ENCODE results near the gene TRAF7.
A peak's percentile ranks its signal among the peaks of the same experiment; 100 is the strongest.

Gene TRAF7

DNA sequence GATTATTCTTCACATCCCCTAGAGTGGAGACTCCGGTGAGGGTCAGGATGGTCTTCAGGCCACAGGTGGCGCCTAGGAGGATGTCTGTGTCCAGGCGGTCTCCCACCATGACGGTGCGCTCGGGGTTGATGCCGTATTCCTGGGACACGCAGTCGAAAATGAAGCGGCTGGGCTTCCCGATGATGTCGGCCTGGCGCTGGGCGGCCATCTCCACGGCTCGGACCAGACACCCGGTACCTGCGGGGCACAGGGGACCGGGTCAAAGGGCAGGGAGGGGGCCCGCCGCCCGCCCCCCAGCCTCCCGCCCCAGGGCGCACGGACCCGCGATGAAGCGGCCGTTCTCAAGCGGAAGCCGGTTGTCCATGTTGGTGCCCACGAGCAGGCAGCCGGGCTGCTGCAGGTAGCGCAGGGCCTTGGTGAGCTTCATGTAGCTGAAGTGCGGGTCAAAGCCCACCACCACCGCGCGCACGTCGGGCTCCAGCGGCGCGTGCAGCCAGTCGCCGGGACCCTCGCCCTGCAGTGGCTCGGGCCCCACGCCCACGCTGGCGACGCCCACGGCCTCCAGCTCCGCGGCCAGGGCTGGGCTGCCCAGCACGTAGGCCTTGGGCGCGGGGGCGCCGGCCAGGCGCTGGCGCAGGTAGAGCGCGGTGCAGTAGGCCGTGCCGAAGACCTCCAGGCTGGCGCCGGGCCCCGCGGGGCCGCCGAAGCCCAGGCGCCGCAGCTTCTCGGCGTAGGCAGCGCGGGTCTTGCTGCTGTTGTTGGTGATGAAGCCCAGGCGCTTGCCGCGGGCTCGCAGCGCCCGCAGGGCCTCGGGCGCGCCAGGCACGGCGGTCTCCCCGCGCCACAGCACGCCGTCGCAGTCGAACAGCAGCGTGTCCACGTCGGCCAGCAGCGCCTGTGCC lies 58.5 kb downstream of the TRAF7 start:
- Histone ChIP-seq H3K27ac (ENCODE audit: low read length) (no peak overlapping the region), H3F3A (ENCODE audit: insufficient read depth, low read length) (no peaks in the 10 kb centered on the region; the same call in 1 of the 2 replicates), H3K4me2 (ENCODE audit: low read depth, low read length) (peak overlapping the region; percentile 95), H3K79me2 (ENCODE audit: low read length) (peaks cover 17% of the 10 kb centered on the region), H3K36me3 (replicated peaks; ENCODE audit: insufficient read depth, low read length) (no peaks in the 10 kb centered on the region), H3K4me1 (ENCODE audit: low read length) (peaks cover 7% of the 10 kb centered on the region), H4K20me1 (ENCODE audit: insufficient read depth, low read length) (no peaks in the 10 kb centered on the region), H3K9ac (ENCODE audit: low read length) (peak overlapping the region; percentile 68), H2AFZ (ENCODE audit: low read length) (no peak overlapping the region), H3K9me2 (replicated peaks; ENCODE audit: insufficient read depth, low read length) (no peaks in the 10 kb centered on the region), H3K27me3 (replicated peaks; ENCODE audit: insufficient read depth, low read length) (no peaks in the 10 kb centered on the region), H3K4me3 (ENCODE audit: low read length) (peak overlapping the region; percentile 73), H3K9me3 (replicated peaks; ENCODE audit: insufficient read depth, low read length) (no peaks in the 10 kb centered on the region)
- TF ChIP-seq EZH2 (optimal IDR thresholded peaks at IDR 0.05; ENCODE audit: low read depth, low read length): no peak
- TF ChIP-seq, protein P1, sequence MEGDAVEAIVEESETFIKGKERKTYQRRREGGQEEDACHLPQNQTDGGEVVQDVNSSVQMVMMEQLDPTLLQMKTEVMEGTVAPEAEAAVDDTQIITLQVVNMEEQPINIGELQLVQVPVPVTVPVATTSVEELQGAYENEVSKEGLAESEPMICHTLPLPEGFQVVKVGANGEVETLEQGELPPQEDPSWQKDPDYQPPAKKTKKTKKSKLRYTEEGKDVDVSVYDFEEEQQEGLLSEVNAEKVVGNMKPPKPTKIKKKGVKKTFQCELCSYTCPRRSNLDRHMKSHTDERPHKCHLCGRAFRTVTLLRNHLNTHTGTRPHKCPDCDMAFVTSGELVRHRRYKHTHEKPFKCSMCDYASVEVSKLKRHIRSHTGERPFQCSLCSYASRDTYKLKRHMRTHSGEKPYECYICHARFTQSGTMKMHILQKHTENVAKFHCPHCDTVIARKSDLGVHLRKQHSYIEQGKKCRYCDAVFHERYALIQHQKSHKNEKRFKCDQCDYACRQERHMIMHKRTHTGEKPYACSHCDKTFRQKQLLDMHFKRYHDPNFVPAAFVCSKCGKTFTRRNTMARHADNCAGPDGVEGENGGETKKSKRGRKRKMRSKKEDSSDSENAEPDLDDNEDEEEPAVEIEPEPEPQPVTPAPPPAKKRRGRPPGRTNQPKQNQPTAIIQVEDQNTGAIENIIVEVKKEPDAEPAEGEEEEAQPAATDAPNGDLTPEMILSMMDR (IDR thresholded peaks at IDR 0.05; ENCODE audit: low read length): no peak
- TF ChIP-seq EZH2phosphoT487 (IDR thresholded peaks at IDR 0.05; ENCODE audit: low read length): no peak
- no peak for DNase-seq

- peaks cover 7% of the 10 kb centered on the region for H3K4me1 ChIP-seq (ENCODE audit: low read length)
- no peaks in the 10 kb centered on the region for H3K36me3 ChIP-seq (replicated peaks; ENCODE audit: insufficient read depth, low read length)
- H2AFZ ChIP-seq (ENCODE audit: low read length): peak within 1 kb of the TSS; percentile 98
- H4K20me1 ChIP-seq (ENCODE audit: insufficient read depth, low read length): no peaks in the 10 kb centered on the region
- peak within 1 kb of the TSS; percentile 99 for H3K4me2 ChIP-seq (ENCODE audit: low read depth, low read length)
- peaks cover 17% of the 10 kb centered on the region for H3K79me2 ChIP-seq (ENCODE audit: low read length)
- no peaks in the 10 kb centered on the region; the same call in 1 of the 2 replicates for H3F3A ChIP-seq (ENCODE audit: insufficient read depth, low read length)
- H3K9me3 ChIP-seq (replicated peaks; ENCODE audit: insufficient read depth, low read length): no peaks in the 10 kb centered on the region
- no peaks in the 10 kb centered on the region for H3K27me3 ChIP-seq (replicated peaks; ENCODE audit: insufficient read depth, low read length)
- peak within 1 kb of the TSS; percentile 73 for H3K4me3 ChIP-seq (ENCODE audit: low read length)
- no peaks in the 10 kb centered on the region for H3K9me2 ChIP-seq (replicated peaks; ENCODE audit: insufficient read depth, low read length)
- DNase-seq: no peak
- TF ChIP-seq EZH2phosphoT487 (IDR thresholded peaks at IDR 0.05; ENCODE audit: low read length) (no peak), EZH2 (optimal IDR thresholded peaks at IDR 0.05; ENCODE audit: low read depth, low read length) (no peak)
- TF ChIP-seq, protein P1 (IDR thresholded peaks at IDR 0.05; ENCODE audit: low read length): no peak
- peak within 1 kb of the TSS; percentile 40; the same call in 1 of the 2 replicates for H3K27ac ChIP-seq (ENCODE audit: low read length)
- peak within 1 kb of the TSS; percentile 77 for H3K9ac ChIP-seq (ENCODE audit: low read length)
Observed at GRCh38 chr16:2214719-2214968, 59.1 kb downstream of the TRAF7 start, which contains the start of gene PGP. TSS of gene PGP (minus strand) at chr16:2214840. CDS start at chr16:2214777, 63 bp downstream.

DNA sequence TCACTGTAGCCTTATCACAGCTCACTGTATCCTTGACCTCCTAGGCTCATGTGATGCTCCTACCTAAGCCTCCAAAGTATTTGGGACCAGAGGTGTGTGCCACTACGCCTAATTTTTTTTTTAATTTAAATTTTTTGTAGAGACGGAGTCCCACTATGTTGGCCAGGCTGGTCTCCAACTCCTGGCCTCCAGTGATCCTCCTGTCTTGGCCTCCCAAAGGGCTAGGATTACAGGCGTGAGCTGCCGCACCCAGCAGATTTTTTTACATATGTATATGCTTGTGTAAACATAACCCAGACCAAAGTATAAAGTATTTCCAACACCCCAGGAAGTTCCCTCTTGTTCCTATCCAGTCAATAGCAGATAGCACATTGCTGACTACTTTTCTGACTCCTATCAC lies 60.7 kb downstream of the TRAF7 start:
- H3K27me3 ChIP-seq (replicated peaks; ENCODE audit: insufficient read depth, low read length): no peaks in the 10 kb centered on the region
- peaks cover 17% of the 10 kb centered on the region for H3K79me2 ChIP-seq (ENCODE audit: low read length)
- no peak overlapping the region for H3K9ac ChIP-seq (ENCODE audit: low read length)
- no peaks in the 10 kb centered on the region for H3K9me2 ChIP-seq (replicated peaks; ENCODE audit: insufficient read depth, low read length)
- DNase-seq: no peak
- H3K4me2 ChIP-seq (ENCODE audit: low read depth, low read length): no peak overlapping the region
- H3K9me3 ChIP-seq (replicated peaks; ENCODE audit: insufficient read depth, low read length): no peaks in the 10 kb centered on the region
- H3K4me1 ChIP-seq (ENCODE audit: low read length): peaks cover 7% of the 10 kb centered on the region
- H3F3A ChIP-seq (ENCODE audit: insufficient read depth, low read length): no peaks in the 10 kb centered on the region; the same call in 1 of the 2 replicates
- no peaks in the 10 kb centered on the region for H3K36me3 ChIP-seq (replicated peaks; ENCODE audit: insufficient read depth, low read length)
- TF ChIP-seq EZH2phosphoT487 (IDR thresholded peaks at IDR 0.05; ENCODE audit: low read length): no peak
- TF ChIP-seq, protein P1 (IDR thresholded peaks at IDR 0.05; ENCODE audit: low read length): no peak
- no peak for TF ChIP-seq EZH2 (optimal IDR thresholded peaks at IDR 0.05; ENCODE audit: low read depth, low read length)
- H3K4me3 ChIP-seq (ENCODE audit: low read length): no peak overlapping the region
- H4K20me1 ChIP-seq (ENCODE audit: insufficient read depth, low read length): no peaks in the 10 kb centered on the region
- no peak overlapping the region for H2AFZ ChIP-seq (ENCODE audit: low read length)
- no peak overlapping the region for H3K27ac ChIP-seq (ENCODE audit: low read length)

Data from MM.1S (cell line).